GM12891 (cell line): Measurements from ENCODE around the gene CRYBA4.

Experiments
- POLR2A ChIP-seq: IDR thresholded peaks from 2 replicates; pipeline ENCODE4 v1.6.1; 2011; ENCODE audit warnings: low read depth, low read length, control low read depth
- POLR2AphosphoS5 ChIP-seq: IDR thresholded peaks from 2 replicates; pipeline ENCODE4 v1.6.1; 2011; ENCODE audit warnings: low read depth, low read length, control low read depth

- TF ChIP-seq POLR2A, result no peak
- no peak for TF ChIP-seq POLR2AphosphoS5
These were observed 40.1 kb upstream of the CRYBA4 start for GRCh38 chr22:26581633-26582168.
